ENCODE measurements around the gene TOMM40L.
"Not testable (repeated sequence)": the region's sequence is repeated elsewhere in the genome, so short reads cannot be mapped to it uniquely, and the experiment has no call there.

The TOMM40L gene

DNA sequence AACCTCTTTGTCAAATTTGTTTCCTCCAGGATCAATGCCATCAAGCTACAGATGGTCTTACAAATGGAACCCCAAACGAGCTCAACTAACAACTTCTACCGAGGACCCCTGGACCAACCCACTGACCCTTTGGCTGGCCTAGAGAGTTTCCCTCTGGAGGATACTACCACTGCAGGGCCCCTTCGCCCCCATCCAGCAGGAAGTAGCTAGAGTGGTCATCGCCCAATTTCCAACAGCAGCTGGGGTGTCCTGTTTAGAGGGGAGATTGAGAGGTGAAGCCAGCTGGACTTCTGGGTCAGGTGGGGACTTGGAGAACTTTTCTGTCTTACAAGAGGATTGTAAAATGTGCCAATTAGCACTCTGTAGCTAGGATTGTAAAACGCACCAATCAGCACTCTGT lies 31.2 kb downstream of the TOMM40L start:
- not testable (repeated sequence) for DNase-seq (ENCODE audit: low read depth)

DNA sequence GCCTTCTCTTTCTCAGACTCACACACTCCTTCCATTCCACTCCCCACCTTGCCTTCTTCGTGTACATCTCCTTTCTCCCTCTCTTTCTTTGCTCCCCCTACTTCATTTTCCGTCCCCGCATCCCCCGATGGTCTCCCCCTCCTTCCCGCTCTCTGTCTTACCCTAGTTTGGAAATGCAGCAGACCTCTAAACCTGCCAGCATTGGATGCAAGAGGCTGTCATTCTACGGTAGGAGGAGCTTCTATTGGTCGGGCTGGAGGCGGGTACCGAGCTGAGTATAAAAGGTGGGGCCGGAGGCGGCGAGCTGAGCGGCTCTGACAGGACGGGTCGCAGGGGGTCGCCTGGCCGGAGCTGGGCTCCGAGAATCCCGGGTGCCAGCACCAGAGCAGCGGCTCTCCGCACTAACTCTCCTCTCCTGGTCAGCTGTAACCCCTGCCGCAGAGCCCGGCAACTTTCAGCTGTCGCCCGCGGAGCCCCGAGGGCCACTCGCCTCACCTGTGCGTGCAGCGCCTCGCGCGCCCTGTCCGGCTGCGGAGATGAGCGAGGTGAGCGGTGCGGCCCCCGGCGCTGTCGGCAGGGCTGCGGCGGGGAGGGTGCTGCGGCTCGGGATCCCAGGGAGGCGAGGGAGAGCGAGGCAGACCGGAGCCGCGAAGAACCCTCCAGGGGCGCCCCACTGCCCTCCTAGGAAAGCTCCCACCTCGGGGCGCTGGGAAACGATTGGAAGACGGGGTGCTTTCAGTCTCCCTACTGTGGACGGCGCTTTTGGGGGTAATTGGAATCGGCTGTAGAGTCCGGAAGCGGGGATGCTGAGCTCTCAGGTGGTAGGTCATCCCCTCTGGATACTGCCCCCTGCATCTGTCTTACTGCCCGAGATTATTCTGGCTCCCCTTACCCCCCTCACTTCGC lies 32.8 kb downstream of the TOMM40L start, which contains the start of gene PCP4L1:
Gene PCP4L1, plus strand, starts transcription at position 307 of the 906 bp plus-strand sequence. Its CDS starts 230 bp downstream, at position 537.
- peak; percentile 13 for DNase-seq (ENCODE audit: low read depth)

- DNase-seq (ENCODE audit: low read depth) = no peak
Measured at GRCh38 chr1:161259345-161259702, 33.5 kb downstream of the TOMM40L start.

- no peak for DNase-seq (ENCODE audit: low read depth)
Measured at GRCh38 chr1:161259765-161260164, 33.9 kb downstream of the TOMM40L start.

- peak; percentile 8 for DNase-seq (ENCODE audit: low read depth)
Measured at GRCh38 chr1:161260376-161261260, 34.8 kb downstream of the TOMM40L start.

- no peak for DNase-seq (ENCODE audit: low read depth)
Measured at GRCh38 chr1:161261261-161262235, 35.7 kb downstream of the TOMM40L start.

- no peak for DNase-seq (ENCODE audit: low read depth)
Measured at GRCh38 chr1:161265305-161265704, 39.4 kb downstream of the TOMM40L start.

DNA sequence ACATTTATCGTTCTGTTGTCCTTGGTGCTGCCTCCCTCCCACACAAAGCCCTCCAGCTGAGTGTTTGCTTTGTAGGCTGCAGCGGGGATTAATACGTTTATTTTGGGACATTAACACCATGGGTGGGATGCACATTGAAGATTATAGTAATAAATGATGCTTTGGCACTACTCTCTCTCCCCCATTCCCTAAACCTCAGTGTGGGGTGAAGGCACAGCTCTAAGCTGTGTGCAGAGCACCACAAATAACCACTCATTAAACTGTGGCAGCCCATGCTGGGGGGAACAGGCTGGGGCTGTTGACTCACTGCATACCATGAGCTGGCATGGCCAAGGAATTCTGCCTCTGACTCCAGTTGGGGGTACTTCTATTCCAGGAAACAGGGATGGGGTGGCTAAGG lies 40.3 kb downstream of the TOMM40L start:
- DNase-seq (ENCODE audit: low read depth) = no peak

- DNase-seq (ENCODE audit: low read depth) = no peak
Measured at GRCh38 chr1:161266836-161267235, 41.0 kb downstream of the TOMM40L start.

GRCh38 chr1:161267321-161267720 lies 41.5 kb downstream of the TOMM40L start:
- DNase-seq (ENCODE audit: low read depth) = no peak

- DNase-seq (ENCODE audit: low read depth) = no peak
Measured at GRCh38 chr1:161273402-161273801, 47.5 kb downstream of the TOMM40L start.

DNA sequence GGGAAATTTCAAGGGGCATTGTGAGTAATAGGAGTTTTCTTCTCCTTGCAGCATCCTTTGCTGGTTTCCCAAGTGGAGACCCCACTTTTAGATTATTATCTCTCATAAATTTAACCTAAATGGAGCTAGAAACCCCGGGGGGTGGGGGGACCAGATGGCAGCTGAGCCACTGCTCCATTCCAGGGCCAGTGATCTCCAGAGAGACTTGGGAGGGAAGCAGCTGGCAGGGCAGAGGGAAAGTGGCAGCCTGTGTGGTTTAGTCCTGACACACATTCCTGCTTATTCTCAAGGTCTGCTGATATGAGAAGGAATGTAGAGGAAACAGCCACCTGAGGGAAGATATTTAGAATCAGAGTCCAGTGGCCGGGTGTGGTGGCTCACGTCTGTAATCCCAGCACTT lies 49.0 kb downstream of the TOMM40L start:
- no peak for DNase-seq (ENCODE audit: low read depth)
